CD14-positive monocyte (primary cell): ENCODE data around the gene UBE2QL1. TPM values are rescaled to one million over a fixed set of nuclear protein-coding genes. Genes with fewer than 3 reads are reported as not detected.
"Not testable (repeated sequence)": the region's sequence is repeated elsewhere in the genome, so short reads cannot be mapped to it uniquely, and the experiment has no call there.

Experiments
- DNase-seq, 3 donors: peaks; one replicate each; pipeline ENCODE4 v3.0.0-alpha.2; 2011 to 2022
- H2AFZ ChIP-seq: 2 replicates; pipeline ENCODE4 v1.6.0; 2012; ENCODE audit warnings: mild to moderate bottlenecking, low read depth, low read length, inconsistent platforms; ENCODE audit not compliant: insufficient read depth, poor library complexity, severe bottlenecking
- H3K27ac ChIP-seq, 2 donors: 1 replicate in 1 of 2; 2 replicates in 1 of 2; pipeline ENCODE4 v1.5.1; 2012 to 2013; ENCODE audit warnings: low read length in 2 of 2, control low read depth in 1 of 2, inconsistent platforms in 1 of 2, low read depth in 1 of 2, mild to moderate bottlenecking in 1 of 2
- H3K27me3 ChIP-seq, 2 donors: one replicate each; pipeline versions ENCODE4 v1.6.0 to v1.6.1; 2011 to 2013; ENCODE audit warnings: low read length in 2 of 2; ENCODE audit not compliant: control insufficient read depth in 2 of 2, insufficient read depth in 2 of 2
- H3K36me3 ChIP-seq, 2 donors: replicated peaks in 1 of 2; 1 replicate in 1 of 2; 2 replicates in 1 of 2; pipeline versions ENCODE4 v1.5.1 to v1.6.1; 2012 to 2013; ENCODE audit warnings: low read length in 2 of 2, control low read depth in 1 of 2, inconsistent platforms in 1 of 2, mild to moderate bottlenecking in 1 of 2; ENCODE audit not compliant: insufficient read depth in 2 of 2, control insufficient read depth in 1 of 2
- H3K4me1 ChIP-seq, 2 donors: 1 replicate in 1 of 2; 2 replicates in 1 of 2; pipeline versions ENCODE4 v1.5.1 to v1.6.1; 2012 to 2013; ENCODE audit warnings: low read length in 2 of 2, control low read depth in 1 of 2, inconsistent platforms in 1 of 2, mild to moderate bottlenecking in 1 of 2, moderate library complexity in 1 of 2; ENCODE audit not compliant: insufficient read depth in 2 of 2, control insufficient read depth in 1 of 2
- H3K4me2 ChIP-seq: replicated peaks from 2 replicates; pipeline ENCODE3; 2012; ENCODE audit warnings: low read length, moderate library complexity, mild to moderate bottlenecking; ENCODE audit not compliant: poor library complexity, severe bottlenecking; ENCODE audit errors: extremely low read depth
- H3K4me3 ChIP-seq, 3 experiments: fragments of 200-600 bp in 1 of 3; sonication (generic) in 1 of 3; replicated peaks in 1 of 3; 1 replicate in 2 of 3; 2 replicates in 1 of 3; pipeline ENCODE4 v1.5.1; 2011 to 2013; ENCODE audit warnings: low read length in 3 of 3, mild to moderate bottlenecking in 3 of 3, control low read depth in 2 of 3, low read depth in 2 of 3, inconsistent platforms in 1 of 3, moderate library complexity in 1 of 3
- H3K79me2 ChIP-seq: 2 replicates; pipeline ENCODE4 v1.6.0; 2012; ENCODE audit warnings: mild to moderate bottlenecking, control low read depth, inconsistent platforms, low read length, moderate library complexity; ENCODE audit not compliant: insufficient read depth
- H3K9ac ChIP-seq: 2 replicates; pipeline ENCODE4 v1.6.0; 2017; ENCODE audit warnings: low read length, mild to moderate bottlenecking; ENCODE audit not compliant: insufficient read depth, poor library complexity, severe bottlenecking
- H3K9me3 ChIP-seq, 2 donors: replicated peaks in 1 of 2; 1 replicate in 1 of 2; 2 replicates in 1 of 2; pipeline versions ENCODE4 v1.5.1 to v1.6.1; 2012 to 2013; ENCODE audit warnings: low read length in 2 of 2, control low read depth in 1 of 2; ENCODE audit not compliant: control insufficient read depth in 1 of 2, insufficient read depth in 1 of 2
- H4K20me1 ChIP-seq: 2 replicates; pipeline ENCODE4 v1.6.0; 2012; ENCODE audit warnings: mild to moderate bottlenecking, low read length, control low read depth, moderate library complexity; ENCODE audit not compliant: insufficient read depth
- H3K27ac Mint-ChIP-seq, 7 donors: one replicate each; pipeline ENCODE4 v1.8.0; 2020; ENCODE audit warnings: mild to moderate bottlenecking in 7 of 7, mixed read lengths in 7 of 7, moderate library complexity in 6 of 7, inconsistent platforms in 2 of 7
- H3K27me3 Mint-ChIP-seq, 3 donors: one replicate each; pipeline ENCODE4 v1.8.0; 2021 to 2022; ENCODE audit warnings: low read depth in 3 of 3, mild to moderate bottlenecking in 3 of 3, mixed read lengths in 3 of 3, moderate library complexity in 3 of 3, inconsistent platforms in 1 of 3
- H3K36me3 Mint-ChIP-seq, 2 donors: one replicate each; pipeline ENCODE4 v1.8.0; 2020; ENCODE audit warnings: mixed read lengths in 2 of 2, inconsistent platforms in 1 of 2, mild to moderate bottlenecking in 1 of 2
- H3K4me1 Mint-ChIP-seq: one replicate; pipeline ENCODE4 v1.8.0; 2020; ENCODE audit warnings: mild to moderate bottlenecking, mixed read lengths
- H3K4me3 Mint-ChIP-seq, 2 donors: one replicate each; pipeline ENCODE4 v1.8.0; 2020; ENCODE audit warnings: mild to moderate bottlenecking in 2 of 2, mixed read lengths in 2 of 2, moderate library complexity in 1 of 2
- H3K9me3 Mint-ChIP-seq, 7 donors: one replicate each; pipeline ENCODE4 v1.8.0; 2020 to 2022; ENCODE audit warnings: mixed read lengths in 7 of 7, mild to moderate bottlenecking in 6 of 7, moderate library complexity in 6 of 7, inconsistent platforms in 2 of 7
- CTCF ChIP-seq: fragments of 200-600 bp; IDR thresholded peaks from one replicate; pipeline ENCODE4 v1.8.0; 2022; ENCODE audit warnings: antibody characterized with exemption, mild to moderate bottlenecking
- WGBS: methylation state at CpG from one replicate; pipeline ENCODE4 v1.1.5; 2013; ENCODE audit warnings: missing lambda C conversion rate; ENCODE audit not compliant: insufficient coverage; 5-methylcytosine and 5-hydroxymethylcytosine counted together
- intact Hi-C, 2 donors: fragments of 100-400 bp; cut with micrococcal nuclease; formaldehyde crosslinking; loops; one replicate each; pipeline versions ENCODE4 v1.15.0 to v1.15.1; 2023
- polyA plus RNA-seq, 3 donors: library from polyadenylated mRNA; depleted of rRNA in 1 of 3; unstranded in 2 of 3; stranded (reverse) in 1 of 3; fragments of 300-500 nt in 2 of 3; fragments of >200 nt in 1 of 3; fragmentation: Illumina TruSeq in 2 of 3; gene quantifications; 1 replicate in 2 of 3; 2 replicates in 1 of 3; pipeline ENCODE4 v1.2.3, GENCODE V29; 2012 to 2021

UBE2QL1 gene
- polyA plus RNA-seq, 3 donors = not detected

GRCh38 chr5:6510132-6510531 lies 61.5 kb downstream of the UBE2QL1 start:
- H3K27ac Mint-ChIP-seq = no peak overlapping the region
- DNase-seq = no peak
- Histone ChIP-seq H3K27ac (no peak overlapping the region), H3K9ac (no peak overlapping the region), H3K36me3 (no peaks in the 10 kb centered on the region), H3K79me2 (no peaks in the 10 kb centered on the region), H3K9me3 (peaks cover 0 to 3% of the 10 kb centered on the region in 2 donors), H3K4me1 (no peaks in the 10 kb centered on the region), H3K27me3 (no peaks in the 10 kb centered on the region), H2AFZ (no peak overlapping the region), H4K20me1 (no peaks in the 10 kb centered on the region), H3K4me3 (no peak overlapping the region), H3K4me2 (no peak overlapping the region)
- H3K4me1 Mint-ChIP-seq = no peaks in the 10 kb centered on the region
- no peaks in the 10 kb centered on the region for H3K36me3 Mint-ChIP-seq
- H3K4me3 Mint-ChIP-seq = no peak overlapping the region
- H3K27me3 Mint-ChIP-seq = peaks cover 10 to 14% (median 10%) of the 10 kb centered on the region in 3 donors
- TF ChIP-seq CTCF = no peak
- H3K9me3 Mint-ChIP-seq = peaks cover 0 to 22% (median 4%) of the 10 kb centered on the region in 7 donors
- intact Hi-C loops = no loop called here
- 100% methylated on average over 1 of the region's 2 CpGs for WGBS

GRCh38 chr5:6510973-6511372 lies 62.3 kb downstream of the UBE2QL1 start:
- Mint-ChIP-seq H3K36me3 (no peaks in the 10 kb centered on the region), H3K9me3 (peaks cover 0 to 18% (median 4%) of the 10 kb centered on the region in 7 donors), H3K27me3 (peaks cover 4 to 11% (median 6%) of the 10 kb centered on the region in 3 donors), H3K4me1 (no peaks in the 10 kb centered on the region), H3K27ac (no peak overlapping the region), H3K4me3 (no peak overlapping the region)
- H3K79me2 ChIP-seq = no peaks in the 10 kb centered on the region
- H2AFZ ChIP-seq = no peak overlapping the region
- H3K4me3 ChIP-seq = no peak overlapping the region
- DNase-seq = no peak
- peaks cover 0 to 3% of the 10 kb centered on the region in 2 donors for H3K9me3 ChIP-seq
- intact Hi-C loops = no loop called here
- H3K27ac ChIP-seq = no peak overlapping the region
- no peaks in the 10 kb centered on the region for H3K27me3 ChIP-seq
- no peaks in the 10 kb centered on the region for H3K4me1 ChIP-seq
- WGBS = 100% methylated on average over 1 of the region's 4 CpGs
- H3K4me2 ChIP-seq = no peak overlapping the region
- H3K36me3 ChIP-seq = no peaks in the 10 kb centered on the region
- no peak for TF ChIP-seq CTCF
- no peak overlapping the region for H3K9ac ChIP-seq
- no peaks in the 10 kb centered on the region for H4K20me1 ChIP-seq

- H3K4me3 ChIP-seq, H3K4me2 ChIP-seq, H3K36me3 Mint-ChIP-seq, H3K27ac ChIP-seq, H3K9me3 ChIP-seq, H3K9me3 Mint-ChIP-seq, H3K9ac ChIP-seq, H3K36me3 ChIP-seq, H2AFZ ChIP-seq, H3K27ac Mint-ChIP-seq, intact Hi-C loops, H3K79me2 ChIP-seq, H3K4me1 ChIP-seq, H3K4me3 Mint-ChIP-seq, H4K20me1 ChIP-seq, H3K27me3 Mint-ChIP-seq, H3K4me1 Mint-ChIP-seq, DNase-seq, H3K27me3 ChIP-seq: not testable (repeated sequence)
- WGBS = 100% methylated on average over 1 of the region's 5 CpGs
These were observed 67.2 kb downstream of the UBE2QL1 start for GRCh38 chr5:6515812-6516211.
